Body of pancreas (tissue), 4 donors: ENCODE measurements around the gene PRR7. TPM values are rescaled to one million over a fixed set of nuclear protein-coding genes. Genes with fewer than 3 reads are reported as not detected.

Experiments
- ATAC-seq: fragments of 150-250 bp; one replicate; pipeline ENCODE4 v1.9.1; 2016
- DNase-seq, 4 donors: peaks; one replicate each; pipeline ENCODE4 v3.0.0-alpha.2; 2019
- H3K27ac ChIP-seq, 4 donors: fragments of 200-600 bp; sonication (generic); 1 replicate in 3 of 4; 2 replicates in 1 of 4; pipeline versions ENCODE4 v1.5.1 to v1.6.1; 2016 to 2019; ENCODE audit warnings: mild to moderate bottlenecking in 1 of 4, mixed read lengths in 1 of 4, moderate library complexity in 1 of 4
- H3K27me3 ChIP-seq, 2 donors: fragments of 200-600 bp; sonication (generic); one replicate each; pipeline ENCODE4 v1.6.0; 2016; ENCODE audit warnings: mild to moderate bottlenecking in 1 of 2
- H3K36me3 ChIP-seq, 2 donors: fragments of 200-600 bp; sonication (generic); replicated peaks in 1 of 2; 2 replicates each; pipeline ENCODE4 v1.5.1; 2016; ENCODE audit warnings: low read depth in 2 of 2; ENCODE audit not compliant: insufficient read depth in 1 of 2
- H3K4me1 ChIP-seq: fragments of 200-600 bp; sonication (generic); one replicate; pipeline ENCODE4 v1.6.0; 2016
- H3K4me3 ChIP-seq, 2 donors: fragments of 200-600 bp; sonication (generic); 1 replicate in 1 of 2; 2 replicates in 1 of 2; pipeline ENCODE4 v1.5.1; 2016 to 2019
- H3K9me3 ChIP-seq, 3 donors: fragments of 200-600 bp; sonication (generic); 1 replicate in 2 of 3; 2 replicates in 1 of 3; pipeline ENCODE4 v1.5.1; 2016
- CTCF ChIP-seq, 7 experiments: fragments of 450-650 bp in 4 of 7; fragments of 200-600 bp in 3 of 7; sonication (generic) in 3 of 7; IDR thresholded peaks; one replicate each; pipeline ENCODE4 v1.5.1; 2016 to 2019; ENCODE audit warnings: antibody characterized with exemption in 7 of 7
- POLR2A ChIP-seq, 3 donors: fragments of 450-650 bp; IDR thresholded peaks; one replicate each; pipeline ENCODE4 v1.6.1; 2016; ENCODE audit warnings: antibody characterized with exemption in 3 of 3, mild to moderate bottlenecking in 2 of 3
- WGBS, 2 donors: methylation state at CpG; one replicate each; pipeline ENCODE4 v1.1.5; 2017; 5-methylcytosine and 5-hydroxymethylcytosine counted together
- intact Hi-C: fragments of 100-400 bp; cut with DNase I; formaldehyde crosslinking; loops from one replicate; pipeline ENCODE4 v1.15.1; 2023
- total RNA-seq, 2 donors: library from RNA; depleted of rRNA; stranded (reverse); fragments of >200 nt; gene quantifications; one replicate each; pipeline ENCODE4 v1.1.0, GENCODE V29; 2016

The PRR7 gene
- total RNA-seq: 1 to 10 TPM in 1 of 2 donors, under 1 TPM in 1; 0.78 to 1.3 TPM

DNA sequence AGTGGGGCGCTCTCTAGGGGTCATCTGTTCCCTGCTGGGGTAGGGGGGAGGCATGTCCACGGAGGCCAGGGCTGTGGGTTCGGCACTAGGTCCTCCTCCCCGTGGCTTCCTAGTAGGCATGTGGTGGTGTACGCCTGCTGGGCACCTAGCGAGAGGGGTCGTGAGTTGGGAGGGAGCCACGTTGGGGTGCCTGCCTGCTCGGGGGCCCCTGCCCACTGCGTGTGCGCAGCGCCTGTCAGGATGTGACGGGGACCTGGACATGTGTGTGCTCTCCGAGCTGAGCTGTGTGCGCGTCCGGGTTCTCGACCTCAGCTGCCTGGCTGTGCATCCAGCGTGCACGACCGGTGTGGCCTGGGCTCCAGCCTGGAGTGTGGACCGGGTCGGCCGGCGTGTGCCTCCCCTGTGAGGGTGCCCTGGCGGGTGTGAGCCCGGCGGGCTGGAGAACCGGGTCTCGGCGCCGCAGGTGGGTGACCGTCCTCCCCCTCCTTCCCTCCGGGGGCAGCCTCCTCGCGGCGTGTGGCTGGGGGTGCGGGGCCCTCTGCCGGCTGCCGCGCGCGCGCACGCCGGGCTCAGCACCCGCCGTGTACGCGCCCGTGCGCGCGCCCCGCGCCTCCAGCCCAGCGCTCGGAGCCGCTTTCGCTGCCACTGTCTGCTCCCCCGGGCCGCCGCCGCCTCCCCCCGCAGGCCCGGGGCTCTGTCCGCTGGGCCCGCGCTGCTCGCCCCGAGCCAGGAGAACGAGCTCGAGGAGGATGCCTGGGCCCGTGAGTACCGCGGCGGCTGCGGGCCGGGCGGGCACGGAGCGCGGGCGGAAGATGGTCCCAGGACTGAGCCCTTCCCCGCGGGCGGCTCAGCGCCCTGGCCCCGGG, at the start of gene PRR7:
TSS of gene PRR7 (plus strand) at position 615 of the 866 bp plus-strand sequence. CDS start 8,254 bp downstream, outside the sequence.
- Histone ChIP-seq H3K4me3 (peak within 1 kb of the TSS in 1 of 2 donors; percentile 31), H3K36me3 (no peaks in the 10 kb centered on the region), H3K27me3 (no peaks in the 10 kb centered on the region), H3K9me3 (no peaks in the 10 kb centered on the region), H3K27ac (peak within 1 kb of the TSS in 3 of 4 donors; percentile 54 to 76 (median 56)), H3K4me1 (peaks cover 27% of the 10 kb centered on the region)
- DNase-seq (peak; percentile 51 to 74 (median 56)), ATAC-seq (peak; percentile 63)
- TF ChIP-seq POLR2A (IDR thresholded peaks at IDR 0.05) (peak in 1 of 3 donors; percentile 16), CTCF (IDR thresholded peaks at IDR 0.05) (peak in 1 of 7 experiments; percentile 24)
- intact Hi-C loops: no loop called here
- 0% methylated on average over 11 to 74 of the region's 89 CpGs for WGBS, 2 donors

GRCh38 chr5:177397875-177398390, 48.7 kb upstream of the PRR7 start:
- Histone ChIP-seq H3K9me3 (no peaks in the 10 kb centered on the region), H3K27ac (no peak overlapping the region), H3K36me3 (no peaks in the 10 kb centered on the region), H3K27me3 (peaks cover 0 to 18% of the 10 kb centered on the region in 2 donors), H3K4me1 (peaks cover 16% of the 10 kb centered on the region), H3K4me3 (no peak overlapping the region)
- no peak for DNase-seq
- TF ChIP-seq POLR2A (IDR thresholded peaks at IDR 0.05): no peak
- no peak for TF ChIP-seq CTCF (IDR thresholded peaks at IDR 0.05)
- intact Hi-C loops: loop anchor here (5.0 kb wide), 1 partner anchor 54 kb away; no protein-coding TSS in a partner anchor
- no peak for ATAC-seq
- 79 to 90% methylated on average over 11 to 16 of the region's 16 CpGs for WGBS, 2 donors

- Histone ChIP-seq H3K9me3 (no peaks in the 10 kb centered on the region), H3K27ac (no peak within 1 kb of the TSS), H3K4me1 (peaks cover 37% of the 10 kb centered on the region), H3K4me3 (no peak within 1 kb of the TSS), H3K27me3 (peaks cover 0 to 18% of the 10 kb centered on the region in 2 donors), H3K36me3 (no peaks in the 10 kb centered on the region)
- intact Hi-C loops: loop anchor here (5.0 kb wide), 1 partner anchor 52 kb away; no protein-coding TSS in a partner anchor
- no peak for ATAC-seq
- TF ChIP-seq CTCF (IDR thresholded peaks at IDR 0.05) (no peak), POLR2A (IDR thresholded peaks at IDR 0.05) (no peak)
- WGBS, 2 donors: 12 to 34% methylated on average over 18 to 91 of the region's 92 CpGs
- DNase-seq: no peak
Measured at GRCh38 chr5:177399997-177400868, 46.4 kb upstream of the PRR7 start, which contains the start of gene PFN3. PFN3 (minus strand) TSS chr5:177400661; CDS start chr5:177400576, 85 bp downstream.

GRCh38 chr5:177402271-177403043, 44.2 kb upstream of the PRR7 start:
- no peaks in the 10 kb centered on the region for H3K36me3 ChIP-seq
- peaks cover 37% of the 10 kb centered on the region for H3K4me1 ChIP-seq
- ATAC-seq (peak; percentile 69), DNase-seq (peak; percentile 78 to 85 (median 84))
- no peaks in the 10 kb centered on the region for H3K9me3 ChIP-seq
- H3K27ac ChIP-seq: no peak overlapping the region
- intact Hi-C loops: no loop called here
- peaks cover 0 to 18% of the 10 kb centered on the region in 2 donors for H3K27me3 ChIP-seq
- 4 to 8% methylated on average over 7 to 48 of the region's 49 CpGs for WGBS, 2 donors
- TF ChIP-seq POLR2A (IDR thresholded peaks at IDR 0.05) (no peak), CTCF (IDR thresholded peaks at IDR 0.05) (peak; percentile 18 to 73 (median 58))
- no peak overlapping the region for H3K4me3 ChIP-seq
